HTR-8/SVneo (cell line): ENCODE measurements around the gene NR3C2.

Source experiments
- DNase-seq: peaks from one replicate; pipeline ENCODE4 v3.0.0; 2011; ENCODE audit warnings: low spot score, mixed read lengths; ENCODE audit not compliant: insufficient read length
- FAIRE-seq: peaks from 2 replicates; lab custom pipeline; 2011; peaks lifted over from hg19 to GRCh38; lab: Jason Lieb, UNC

NR3C2 gene

GRCh38 chr4:148375584-148375983 is 66.6 kb downstream of the NR3C2 start:
- FAIRE-seq (no peak), DNase-seq (no peak)

GRCh38 chr4:148373093-148373492 is 69.1 kb downstream of the NR3C2 start:
- FAIRE-seq (no peak), DNase-seq (no peak)

GRCh38 chr4:148369919-148370318 is 72.3 kb downstream of the NR3C2 start:
- FAIRE-seq (no peak), DNase-seq (no peak)

- DNase-seq (no peak), FAIRE-seq (no peak)
Measured at GRCh38 chr4:148367756-148368155, 74.5 kb downstream of the NR3C2 start.

GRCh38 chr4:148366251-148366650 is 76.0 kb downstream of the NR3C2 start:
- no peak for DNase-seq
- FAIRE-seq = no peak

GRCh38 chr4:148364525-148364924 is 77.7 kb downstream of the NR3C2 start:
- DNase-seq (no peak), FAIRE-seq (no peak)

GRCh38 chr4:148359769-148360168 is 82.4 kb downstream of the NR3C2 start:
- no peak for DNase-seq
- FAIRE-seq = no peak

GRCh38 chr4:148355442-148356123 is 86.6 kb downstream of the NR3C2 start:
- no peak for FAIRE-seq
- no peak for DNase-seq

GRCh38 chr4:148354186-148354585 is 88.0 kb downstream of the NR3C2 start:
- DNase-seq (no peak), FAIRE-seq (no peak)

- DNase-seq = no peak
- no peak for FAIRE-seq
Measured at GRCh38 chr4:148353571-148353970, 88.6 kb downstream of the NR3C2 start.

- FAIRE-seq = no peak
Measured at GRCh38 chr4:148349153-148349552, 93.1 kb downstream of the NR3C2 start.

GRCh38 chr4:148346657-148347056 is 95.6 kb downstream of the NR3C2 start:
- FAIRE-seq = no peak

More at GRCh38 chr4:148349153-148349552, 93.1 kb downstream of the NR3C2 start:
- DNase-seq = no peak

GRCh38 chr4:148345509-148345908 is 96.7 kb downstream of the NR3C2 start:
- DNase-seq (no peak), FAIRE-seq (no peak)

More at GRCh38 chr4:148346657-148347056, 95.6 kb downstream of the NR3C2 start:
- DNase-seq = no peak

GRCh38 chr4:148344941-148345340 is 97.3 kb downstream of the NR3C2 start:
- FAIRE-seq = no peak

GRCh38 chr4:148344352-148344751 is 97.9 kb downstream of the NR3C2 start:
- DNase-seq = no peak
- no peak for FAIRE-seq

More at GRCh38 chr4:148344941-148345340, 97.3 kb downstream of the NR3C2 start:
- no peak for DNase-seq

- no peak for FAIRE-seq
- DNase-seq = no peak
Measured at GRCh38 chr4:148341980-148342800, 100.0 kb downstream of the NR3C2 start.

- DNase-seq (no peak), FAIRE-seq (no peak)
Measured at GRCh38 chr4:148335133-148335532, 107.1 kb downstream of the NR3C2 start.

- DNase-seq (no peak), FAIRE-seq (no peak)
Measured at GRCh38 chr4:148333265-148333664, 108.9 kb downstream of the NR3C2 start.

- FAIRE-seq = no peak
Measured at GRCh38 chr4:148332486-148332885, 109.7 kb downstream of the NR3C2 start.

GRCh38 chr4:148330724-148331123 is 111.5 kb downstream of the NR3C2 start:
- FAIRE-seq = no peak

More at GRCh38 chr4:148332486-148332885, 109.7 kb downstream of the NR3C2 start:
- DNase-seq = no peak

GRCh38 chr4:148330161-148330560 is 112.1 kb downstream of the NR3C2 start:
- no peak for DNase-seq
- FAIRE-seq = no peak

More at GRCh38 chr4:148330724-148331123, 111.5 kb downstream of the NR3C2 start:
- no peak for DNase-seq
